Neural cell (in vitro differentiated cells): ENCODE results near the gene ATOH8.

ENCODE experiments used
- CTCF ChIP-seq: fragments of 450-650 bp; IDR thresholded peaks from 2 replicates; pipeline ENCODE4 v1.5.1; 2014; ENCODE audit warnings: antibody characterized with exemption, mild to moderate bottlenecking, moderate library complexity; ENCODE audit not compliant: poor library complexity, severe bottlenecking
- RAD21 ChIP-seq: fragments of 450-650 bp; conservative IDR thresholded peaks from 2 replicates; pipeline ENCODE4 v1.6.1; 2014; ENCODE audit warnings: antibody characterized with exemption, mild to moderate bottlenecking, moderate library complexity
- SMC3 ChIP-seq: fragments of 450-650 bp; conservative IDR thresholded peaks from 2 replicates; pipeline ENCODE4 v1.6.1; 2014; ENCODE audit warnings: antibody characterized with exemption, mild to moderate bottlenecking, moderate library complexity; ENCODE audit not compliant: poor library complexity
- TF ChIP-seq, protein P1 (sequence below): IDR thresholded peaks from 2 replicates; pipeline ENCODE4 v1.6.1; 2012; ENCODE audit warnings: borderline replicate concordance

GRCh38 chr2:85733121-85733960 lies 20.4 kb upstream of the ATOH8 start:
- TF ChIP-seq CTCF (no peak), SMC3 (no peak), RAD21 (no peak)
- TF ChIP-seq, protein P1, sequence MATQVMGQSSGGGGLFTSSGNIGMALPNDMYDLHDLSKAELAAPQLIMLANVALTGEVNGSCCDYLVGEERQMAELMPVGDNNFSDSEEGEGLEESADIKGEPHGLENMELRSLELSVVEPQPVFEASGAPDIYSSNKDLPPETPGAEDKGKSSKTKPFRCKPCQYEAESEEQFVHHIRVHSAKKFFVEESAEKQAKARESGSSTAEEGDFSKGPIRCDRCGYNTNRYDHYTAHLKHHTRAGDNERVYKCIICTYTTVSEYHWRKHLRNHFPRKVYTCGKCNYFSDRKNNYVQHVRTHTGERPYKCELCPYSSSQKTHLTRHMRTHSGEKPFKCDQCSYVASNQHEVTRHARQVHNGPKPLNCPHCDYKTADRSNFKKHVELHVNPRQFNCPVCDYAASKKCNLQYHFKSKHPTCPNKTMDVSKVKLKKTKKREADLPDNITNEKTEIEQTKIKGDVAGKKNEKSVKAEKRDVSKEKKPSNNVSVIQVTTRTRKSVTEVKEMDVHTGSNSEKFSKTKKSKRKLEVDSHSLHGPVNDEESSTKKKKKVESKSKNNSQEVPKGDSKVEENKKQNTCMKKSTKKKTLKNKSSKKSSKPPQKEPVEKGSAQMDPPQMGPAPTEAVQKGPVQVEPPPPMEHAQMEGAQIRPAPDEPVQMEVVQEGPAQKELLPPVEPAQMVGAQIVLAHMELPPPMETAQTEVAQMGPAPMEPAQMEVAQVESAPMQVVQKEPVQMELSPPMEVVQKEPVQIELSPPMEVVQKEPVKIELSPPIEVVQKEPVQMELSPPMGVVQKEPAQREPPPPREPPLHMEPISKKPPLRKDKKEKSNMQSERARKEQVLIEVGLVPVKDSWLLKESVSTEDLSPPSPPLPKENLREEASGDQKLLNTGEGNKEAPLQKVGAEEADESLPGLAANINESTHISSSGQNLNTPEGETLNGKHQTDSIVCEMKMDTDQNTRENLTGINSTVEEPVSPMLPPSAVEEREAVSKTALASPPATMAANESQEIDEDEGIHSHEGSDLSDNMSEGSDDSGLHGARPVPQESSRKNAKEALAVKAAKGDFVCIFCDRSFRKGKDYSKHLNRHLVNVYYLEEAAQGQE, result no peak
